Neutrophil (primary cell): ENCODE results near the gene LRRFIP2.
"Not testable (repeated sequence)": the region's sequence is repeated elsewhere in the genome, so short reads cannot be mapped to it uniquely, and the experiment has no call there.

Source experiments
- H3K27ac ChIP-seq: fragments of 200-600 bp; sonication (generic); 2 replicates; pipeline ENCODE4 v1.5.1; 2016; ENCODE audit warnings: mild to moderate bottlenecking, moderate library complexity
- H3K27me3 ChIP-seq: fragments of 200-600 bp; sonication (generic); 2 replicates; pipeline ENCODE4 v1.6.0; 2016; ENCODE audit warnings: mild to moderate bottlenecking
- H3K36me3 ChIP-seq: fragments of 200-600 bp; sonication (generic); 2 replicates; pipeline ENCODE4 v1.5.1; 2017
- H3K4me1 ChIP-seq, 2 experiments: fragments of 200-600 bp in 1 of 2; sonication (generic) in 1 of 2; 1 replicate in 1 of 2; 2 replicates in 1 of 2; pipeline versions ENCODE4 v1.5.1 to v1.6.1; 2013 to 2016; ENCODE audit warnings: low read depth in 1 of 2, low read length in 1 of 2, mild to moderate bottlenecking in 1 of 2, moderate library complexity in 1 of 2; ENCODE audit not compliant: control insufficient read depth in 1 of 2, insufficient read depth in 1 of 2
- H3K4me3 ChIP-seq, 2 experiments: fragments of 200-600 bp in 1 of 2; sonication (generic) in 1 of 2; 1 replicate in 1 of 2; 2 replicates in 1 of 2; pipeline ENCODE4 v1.5.1; 2013 to 2016; ENCODE audit warnings: low read depth in 1 of 2, low read length in 1 of 2, mild to moderate bottlenecking in 1 of 2, moderate library complexity in 1 of 2
- H3K9me3 ChIP-seq: fragments of 200-600 bp; sonication (generic); 2 replicates; pipeline ENCODE4 v1.5.1; 2016
- TF ChIP-seq, protein P1 (sequence below): fragments of 200-600 bp; sonication (generic); IDR thresholded peaks from 2 replicates; pipeline ENCODE4 v1.5.1; 2016; ENCODE audit warnings: antibody characterized with exemption

LRRFIP2 gene

DNA sequence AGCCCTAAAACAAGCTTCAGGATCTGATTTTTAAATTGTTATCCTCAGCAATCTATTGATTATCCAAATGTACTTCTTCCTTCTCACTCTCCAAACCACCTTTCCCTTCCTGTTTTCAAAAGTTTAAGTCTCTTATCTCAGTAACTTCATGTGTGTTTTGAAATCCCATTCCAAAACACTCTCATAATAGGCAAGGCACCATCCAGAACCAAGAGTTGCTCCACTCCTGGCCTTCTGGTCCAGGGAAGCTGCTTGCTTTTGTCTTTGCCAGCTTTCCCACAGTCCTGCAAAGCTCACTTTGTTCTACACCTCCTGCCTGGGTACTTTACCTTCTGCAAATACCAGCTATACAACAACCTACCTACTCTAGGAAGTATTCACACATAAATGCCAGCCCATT is 117.6 kb downstream of the LRRFIP2 start:
- Histone ChIP-seq H3K27ac (no peak overlapping the region), H3K27me3 (no peaks in the 10 kb centered on the region), H3K9me3 (no peaks in the 10 kb centered on the region), H3K4me1 (peaks cover 11 to 13% of the 10 kb centered on the region in 2 experiments), H3K4me3 (no peak overlapping the region), H3K36me3 (peaks cover 81% of the 10 kb centered on the region)
- TF ChIP-seq, protein P1, sequence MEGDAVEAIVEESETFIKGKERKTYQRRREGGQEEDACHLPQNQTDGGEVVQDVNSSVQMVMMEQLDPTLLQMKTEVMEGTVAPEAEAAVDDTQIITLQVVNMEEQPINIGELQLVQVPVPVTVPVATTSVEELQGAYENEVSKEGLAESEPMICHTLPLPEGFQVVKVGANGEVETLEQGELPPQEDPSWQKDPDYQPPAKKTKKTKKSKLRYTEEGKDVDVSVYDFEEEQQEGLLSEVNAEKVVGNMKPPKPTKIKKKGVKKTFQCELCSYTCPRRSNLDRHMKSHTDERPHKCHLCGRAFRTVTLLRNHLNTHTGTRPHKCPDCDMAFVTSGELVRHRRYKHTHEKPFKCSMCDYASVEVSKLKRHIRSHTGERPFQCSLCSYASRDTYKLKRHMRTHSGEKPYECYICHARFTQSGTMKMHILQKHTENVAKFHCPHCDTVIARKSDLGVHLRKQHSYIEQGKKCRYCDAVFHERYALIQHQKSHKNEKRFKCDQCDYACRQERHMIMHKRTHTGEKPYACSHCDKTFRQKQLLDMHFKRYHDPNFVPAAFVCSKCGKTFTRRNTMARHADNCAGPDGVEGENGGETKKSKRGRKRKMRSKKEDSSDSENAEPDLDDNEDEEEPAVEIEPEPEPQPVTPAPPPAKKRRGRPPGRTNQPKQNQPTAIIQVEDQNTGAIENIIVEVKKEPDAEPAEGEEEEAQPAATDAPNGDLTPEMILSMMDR, result no peak

DNA sequence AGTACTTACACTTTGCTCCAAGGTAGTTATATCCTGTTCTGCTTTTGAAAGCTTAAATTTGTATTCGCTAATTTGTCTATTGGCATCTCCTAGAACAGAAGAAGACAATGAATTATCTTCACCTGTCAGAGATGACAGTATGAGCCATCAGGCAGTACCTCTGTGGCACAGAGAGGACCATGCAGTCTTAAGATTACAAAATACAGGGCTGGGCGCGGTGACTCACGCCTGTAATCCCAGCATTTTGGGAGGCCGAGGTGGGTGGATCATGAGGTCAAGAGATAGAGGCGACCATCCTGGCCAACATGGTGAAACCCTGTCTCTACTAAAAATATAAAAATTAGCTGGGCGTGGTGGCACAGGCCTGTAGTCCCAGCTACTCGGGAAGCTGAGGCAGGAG is 119.3 kb downstream of the LRRFIP2 start:
- H3K36me3 ChIP-seq, result peaks cover 93% of the 10 kb centered on the region
- not testable (repeated sequence) for H3K4me1 ChIP-seq, H3K27me3 ChIP-seq, H3K27ac ChIP-seq, H3K9me3 ChIP-seq, H3K4me3 ChIP-seq

DNA sequence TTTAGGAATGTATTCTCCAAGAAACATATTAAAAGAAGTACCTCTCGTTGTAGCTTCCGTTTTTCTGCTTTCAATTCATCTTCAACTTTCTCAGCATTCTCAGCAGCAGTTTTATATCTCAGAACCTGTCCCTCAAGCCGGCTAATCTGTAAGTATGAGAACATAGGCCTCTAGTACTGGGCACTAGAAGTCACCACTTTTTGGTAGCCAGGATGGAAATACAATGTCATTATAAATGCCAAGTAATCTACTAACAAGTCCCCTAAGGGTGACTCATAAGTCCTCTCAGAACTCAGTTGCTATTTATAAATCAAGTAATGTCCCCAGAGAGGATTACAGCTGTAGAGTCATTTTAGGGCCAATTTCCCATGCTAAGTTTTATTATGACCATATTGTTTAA is 120.0 kb downstream of the LRRFIP2 start:
- H3K4me1 ChIP-seq, result peaks cover 10 to 14% of the 10 kb centered on the region in 2 experiments
- no peak overlapping the region for H3K4me3 ChIP-seq
- H3K9me3 ChIP-seq, result no peaks in the 10 kb centered on the region
- peaks cover 99% of the 10 kb centered on the region for H3K36me3 ChIP-seq
- TF ChIP-seq, protein P1, result no peak
- no peaks in the 10 kb centered on the region for H3K27me3 ChIP-seq
- no peak overlapping the region for H3K27ac ChIP-seq

DNA sequence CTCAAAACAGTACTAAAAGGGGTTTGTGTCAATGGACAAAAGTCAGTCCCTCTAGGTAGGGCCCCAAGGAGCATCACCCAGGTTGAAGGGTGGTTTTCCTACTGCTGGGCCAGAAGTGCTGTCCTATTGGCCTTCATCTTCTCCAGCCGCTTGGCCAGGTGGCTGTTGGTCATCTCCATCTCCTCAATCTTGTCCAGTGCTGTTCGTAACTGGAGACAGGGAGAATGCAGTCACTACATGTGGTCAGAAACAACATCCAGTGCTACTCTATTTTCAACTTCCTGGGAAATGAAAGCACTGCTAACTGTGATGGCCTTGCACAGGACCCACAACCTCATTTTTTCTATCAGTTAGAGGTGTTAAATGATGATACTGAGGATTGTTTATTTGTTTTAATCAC is 120.6 kb downstream of the LRRFIP2 start:
- Histone ChIP-seq H3K9me3 (no peaks in the 10 kb centered on the region), H3K4me1 (peaks cover 15 to 19% of the 10 kb centered on the region in 2 experiments), H3K36me3 (peaks cover 99% of the 10 kb centered on the region), H3K27me3 (no peaks in the 10 kb centered on the region), H3K4me3 (no peak overlapping the region), H3K27ac (no peak overlapping the region)
- TF ChIP-seq, protein P1, result no peak

DNA sequence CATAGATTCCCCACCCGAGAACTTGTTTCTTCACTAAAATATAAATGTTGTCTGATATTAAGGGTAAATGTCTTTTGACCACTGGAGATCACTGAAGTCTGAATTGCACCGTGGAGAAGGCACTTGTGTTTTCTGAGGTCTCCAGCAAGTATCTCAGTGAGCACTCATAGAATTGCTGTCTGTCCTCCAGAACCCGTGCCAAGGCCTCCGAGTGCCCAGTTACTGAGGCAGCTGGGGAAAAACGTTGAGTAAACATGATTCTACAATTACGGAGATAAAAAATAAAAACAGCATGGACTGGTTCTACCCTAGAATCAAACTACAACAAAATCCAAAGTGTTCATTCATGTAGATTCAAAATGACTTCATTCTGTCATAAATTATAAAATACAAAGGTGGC is 121.0 kb downstream of the LRRFIP2 start:
- peaks cover 99% of the 10 kb centered on the region for H3K36me3 ChIP-seq
- no peak overlapping the region for H3K27ac ChIP-seq
- H3K27me3 ChIP-seq, result no peaks in the 10 kb centered on the region

DNA sequence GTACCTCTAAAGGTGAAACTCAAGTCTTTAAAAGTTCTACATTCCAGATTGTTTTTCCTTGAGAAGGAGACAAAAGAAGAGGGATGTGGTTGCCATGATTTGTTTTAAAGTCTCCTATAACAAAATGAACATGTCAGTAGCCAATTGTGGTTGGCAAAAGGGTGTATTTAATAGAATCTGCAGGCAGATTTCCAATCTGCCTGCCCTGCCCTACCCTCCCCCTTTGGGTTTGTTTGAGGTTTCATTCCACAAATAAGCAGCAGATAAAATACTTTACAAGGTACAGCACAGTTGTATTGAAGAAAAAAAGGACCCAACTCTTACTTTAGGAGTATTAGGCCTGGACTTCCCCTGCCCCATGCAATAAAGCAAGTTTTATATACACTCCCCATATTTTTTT is 121.5 kb downstream of the LRRFIP2 start:
- TF ChIP-seq, protein P1, result no peak

More for the DNA sequence above, 121.0 kb downstream of the LRRFIP2 start:
- Histone ChIP-seq H3K4me1 (peaks cover 15 to 19% of the 10 kb centered on the region in 2 experiments), H3K9me3 (no peaks in the 10 kb centered on the region), H3K4me3 (no peak overlapping the region)
- TF ChIP-seq, protein P1, result no peak

More for the DNA sequence above, 121.5 kb downstream of the LRRFIP2 start:
- Histone ChIP-seq H3K36me3 (peaks cover 99% of the 10 kb centered on the region), H3K27ac (no peak overlapping the region), H3K27me3 (no peaks in the 10 kb centered on the region), H3K9me3 (no peaks in the 10 kb centered on the region), H3K4me1 (peaks cover 15 to 19% of the 10 kb centered on the region in 2 experiments), H3K4me3 (no peak overlapping the region)
